ENCODE results near the gene OR6M1. TPM values are rescaled to one million over a fixed set of nuclear protein-coding genes. Genes with fewer than 3 reads are reported as not detected.

OR6M1 gene
- total RNA-seq, 2 donors from 2014 or later = not detected

- H3K27ac Mint-ChIP-seq = no peak overlapping the region
- Histone ChIP-seq H3K4me3 (ENCODE audit: low read length) (no peak overlapping the region), H3K27me3 (ENCODE audit: control insufficient read depth, insufficient read depth, low read length, poor library complexity, severe bottlenecking) (no peaks in the 10 kb centered on the region), H3K9ac (ENCODE audit: extremely low read depth, low read length, poor library complexity, severe bottlenecking) (no peak overlapping the region), H3K9me3 (ENCODE audit: control insufficient read depth, low read length) (peaks cover 25% of the 10 kb centered on the region), H3K36me3 (ENCODE audit: control insufficient read depth, insufficient read depth, low read length) (no peaks in the 10 kb centered on the region), H3K27ac (ENCODE audit: low read depth, low read length) (no peak overlapping the region), H3K4me1 (ENCODE audit: control insufficient read depth, insufficient read depth, low read length) (peaks cover 6% of the 10 kb centered on the region)
- 98 to 100% methylated on average over 1 to 3 of the region's 4 CpGs for whole genome bisulfite sequencing, 2 experiments (ENCODE audit: insufficient coverage in 1 of 2, insufficient read length in 1 of 2)
- H3K4me3 Mint-ChIP-seq = no peak overlapping the region
- H3K9me3 Mint-ChIP-seq = peaks cover 24% of the 10 kb centered on the region
- DNase-seq = no peak
- H3K27me3 Mint-ChIP-seq (ENCODE audit: insufficient read depth) = no peaks in the 10 kb centered on the region
- H3K4me1 Mint-ChIP-seq = peaks cover 28% of the 10 kb centered on the region
- no peak for TF ChIP-seq CTCF (conservative IDR thresholded peaks at IDR 0.05)
- H3K36me3 Mint-ChIP-seq (ENCODE audit: low read depth) = peaks cover 13% of the 10 kb centered on the region
These were observed 6.7 kb downstream of the OR6M1 start for GRCh38 chr11:123799438-123799837.

DNA sequence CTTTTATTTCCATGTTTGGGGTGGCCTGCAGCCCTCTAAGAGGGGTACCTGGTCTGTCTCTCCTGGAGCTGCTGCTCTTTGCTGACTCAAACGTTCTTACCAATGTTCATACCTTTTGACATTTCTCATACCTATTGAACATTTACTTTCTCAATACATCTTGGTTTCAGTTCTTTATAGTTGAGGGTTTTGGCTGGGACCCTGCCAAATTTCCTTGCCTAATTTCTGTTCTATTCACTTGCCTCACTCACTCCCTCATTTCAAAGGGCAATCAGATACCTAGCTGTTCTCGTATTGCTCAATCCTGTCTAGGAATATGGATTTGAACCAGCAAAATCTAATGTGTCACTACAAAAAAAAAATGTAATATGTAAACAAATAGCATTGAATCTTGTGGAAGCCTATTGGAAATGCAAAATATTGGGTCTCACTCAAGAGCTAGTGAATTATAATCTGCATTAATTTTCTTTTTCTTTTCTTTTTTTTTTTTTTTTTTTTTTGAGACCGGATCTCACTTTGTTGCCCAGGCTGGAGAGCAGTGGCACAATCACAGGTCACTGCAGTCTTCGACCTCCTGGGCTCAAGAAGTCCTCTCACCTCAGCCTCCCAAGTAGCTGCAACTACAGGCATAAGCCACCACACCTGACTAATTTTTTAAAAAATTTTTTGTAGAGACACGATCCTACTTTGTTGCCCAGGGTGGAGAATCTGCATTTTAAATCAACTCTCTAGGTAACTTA is 7.5 kb downstream of the OR6M1 start:
- no peaks in the 10 kb centered on the region for H3K36me3 ChIP-seq (ENCODE audit: control insufficient read depth, insufficient read depth, low read length)
- H3K27me3 Mint-ChIP-seq (ENCODE audit: insufficient read depth) = no peaks in the 10 kb centered on the region
- no peaks in the 10 kb centered on the region for H3K27me3 ChIP-seq (ENCODE audit: control insufficient read depth, insufficient read depth, low read length, poor library complexity, severe bottlenecking)
- WGBS, 2 experiments (ENCODE audit: insufficient coverage in 1 of 2, insufficient read length in 1 of 2) = 93 to 97% methylated on average over 3 to 5 of the region's 5 CpGs
- no peak overlapping the region for H3K27ac ChIP-seq (ENCODE audit: low read depth, low read length)
- no peak overlapping the region for H3K27ac Mint-ChIP-seq
- no peak overlapping the region for H3K9ac ChIP-seq (ENCODE audit: extremely low read depth, low read length, poor library complexity, severe bottlenecking)
- H3K4me3 Mint-ChIP-seq = no peak overlapping the region
- H3K9me3 Mint-ChIP-seq = peaks cover 31% of the 10 kb centered on the region
- no peak for DNase-seq
- H3K36me3 Mint-ChIP-seq (ENCODE audit: low read depth) = peaks cover 17% of the 10 kb centered on the region
- peaks cover 33% of the 10 kb centered on the region for H3K9me3 ChIP-seq (ENCODE audit: control insufficient read depth, low read length)
- peaks cover 6% of the 10 kb centered on the region for H3K4me1 ChIP-seq (ENCODE audit: control insufficient read depth, insufficient read depth, low read length)
- no peak for TF ChIP-seq CTCF (conservative IDR thresholded peaks at IDR 0.05)
- peak overlapping the region; percentile 54 for H3K4me3 ChIP-seq (ENCODE audit: low read length)
- H3K4me1 Mint-ChIP-seq = peaks cover 28% of the 10 kb centered on the region

DNA sequence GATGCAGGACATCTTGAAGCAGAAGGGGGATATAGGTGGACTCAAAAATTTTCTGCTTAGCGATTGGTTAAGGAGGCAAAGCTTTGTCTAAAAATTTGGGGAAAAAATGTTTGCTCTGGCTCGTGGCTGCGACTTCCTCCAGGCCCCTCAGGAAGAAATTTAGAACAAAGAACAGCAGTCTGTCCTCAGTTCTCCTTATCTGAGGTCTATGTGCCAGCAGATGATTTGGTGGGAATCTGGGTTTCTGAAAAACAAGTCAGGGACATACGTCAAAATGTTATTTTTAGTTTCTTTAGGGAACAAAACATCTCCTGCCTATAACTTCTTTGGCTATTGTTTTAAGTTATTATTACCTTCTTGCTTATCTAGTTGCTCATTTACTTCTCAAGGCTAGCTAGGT is 8.1 kb downstream of the OR6M1 start:
- no peak for TF ChIP-seq CTCF (conservative IDR thresholded peaks at IDR 0.05)
- H3K27ac Mint-ChIP-seq = no peak overlapping the region
- WGBS, 2 experiments (ENCODE audit: insufficient coverage in 1 of 2, insufficient read length in 1 of 2) = 97 to 100% methylated on average over 2 to 4 of the region's 4 CpGs
- no peaks in the 10 kb centered on the region for H3K27me3 Mint-ChIP-seq (ENCODE audit: insufficient read depth)
- Histone ChIP-seq H3K4me1 (ENCODE audit: control insufficient read depth, insufficient read depth, low read length) (peaks cover 6% of the 10 kb centered on the region), H3K27me3 (ENCODE audit: control insufficient read depth, insufficient read depth, low read length, poor library complexity, severe bottlenecking) (no peaks in the 10 kb centered on the region), H3K9me3 (ENCODE audit: control insufficient read depth, low read length) (peaks cover 39% of the 10 kb centered on the region), H3K36me3 (ENCODE audit: control insufficient read depth, insufficient read depth, low read length) (no peaks in the 10 kb centered on the region), H3K27ac (ENCODE audit: low read depth, low read length) (no peak overlapping the region), H3K9ac (ENCODE audit: extremely low read depth, low read length, poor library complexity, severe bottlenecking) (no peak overlapping the region), H3K4me3 (ENCODE audit: low read length) (peak overlapping the region; percentile 54)
- H3K9me3 Mint-ChIP-seq = peaks cover 37% of the 10 kb centered on the region
- no peak for DNase-seq
- H3K4me1 Mint-ChIP-seq = peaks cover 28% of the 10 kb centered on the region
- no peak overlapping the region for H3K4me3 Mint-ChIP-seq
- H3K36me3 Mint-ChIP-seq (ENCODE audit: low read depth) = peaks cover 20% of the 10 kb centered on the region
